Lower lobe of right lung (tissue), 2 donors: ENCODE data around the gene OCA2. TPM values are rescaled to one million over a fixed set of nuclear protein-coding genes. Genes with fewer than 3 reads are reported as not detected.
"Not testable (repeated sequence)": the region's sequence is repeated elsewhere in the genome, so short reads cannot be mapped to it uniquely, and the experiment has no call there.

Experiments used
- ATAC-seq, 2 donors: fragments of 200-7000 bp; cut with Tn5 transposase; one replicate each; pipeline ENCODE4 v1.9.1; 2020 to 2022; ENCODE audit warnings: mild to moderate bottlenecking in 2 of 2, moderate library complexity in 2 of 2
- DNase-seq: peaks from one replicate; pipeline ENCODE4 v3.0.0-alpha.2; 2020
- H3K27ac ChIP-seq: fragments of 200-600 bp; one replicate; pipeline ENCODE4 v1.8.0; 2022
- H3K27me3 ChIP-seq: fragments of 200-600 bp; one replicate; pipeline ENCODE4 v1.8.0; 2022; ENCODE audit warnings: low read depth
- H3K36me3 ChIP-seq: fragments of 200-600 bp; one replicate; pipeline ENCODE4 v1.8.0; 2022; ENCODE audit warnings: mild to moderate bottlenecking
- H3K4me1 ChIP-seq: fragments of 200-600 bp; one replicate; pipeline ENCODE4 v1.8.0; 2022
- H3K4me3 ChIP-seq: fragments of 200-600 bp; one replicate; pipeline ENCODE4 v1.8.0; 2022; ENCODE audit warnings: mild to moderate bottlenecking
- H3K9me3 ChIP-seq: fragments of 200-600 bp; one replicate; pipeline ENCODE4 v1.8.0; 2022
- CTCF ChIP-seq: fragments of 200-600 bp; IDR thresholded peaks from one replicate; pipeline ENCODE4 v1.8.0; 2022; ENCODE audit warnings: antibody characterized with exemption, mild to moderate bottlenecking
- intact Hi-C: fragments of 100-400 bp; cut with DNase I; formaldehyde crosslinking; loops from one replicate; pipeline ENCODE4 v1.11.0; 2022
- total RNA-seq: library from RNA; stranded (reverse); fragmentation: NEBNext Ultra II Directional; extraction: Animal tissue kit (Norgen Biotek cat#: 25700); gene quantifications from one replicate; pipeline ENCODE4 v1.2.1, GENCODE V29; 2021
- donor health status: DM: no; HTN: yes; CAD: no; lungs with severe emphysema.

OCA2 gene
- total RNA-seq, 1 donor from 2014 or later, result 1.2 TPM

DNA sequence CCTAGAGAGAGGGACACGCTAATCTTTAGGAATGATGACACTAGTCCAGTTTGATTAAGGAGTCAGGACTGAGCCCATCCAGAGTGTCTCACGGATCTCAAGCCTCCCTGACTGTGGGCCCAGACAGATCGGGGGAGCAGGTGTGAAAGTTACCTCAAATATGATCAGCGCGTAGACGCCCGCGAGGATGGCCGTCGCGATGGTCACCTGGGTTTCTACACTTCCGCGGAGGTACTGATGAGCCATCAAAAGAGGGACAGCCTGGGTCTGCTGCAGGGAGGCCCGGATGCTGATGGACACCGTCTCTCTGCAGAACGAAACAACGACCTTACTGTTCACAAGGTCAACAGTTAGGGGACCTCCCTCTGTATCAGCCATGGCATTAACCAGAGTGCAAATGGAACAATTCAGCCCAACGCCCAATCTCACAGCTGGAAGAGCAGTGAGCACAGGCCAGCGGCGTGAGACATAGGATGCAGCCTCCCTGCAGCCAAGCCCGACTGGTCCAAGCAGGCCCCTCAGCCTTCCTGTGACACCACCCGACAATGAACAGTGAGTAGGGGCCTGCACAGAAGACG lies 84.4 kb downstream of the OCA2 start:
- H3K9me3 ChIP-seq, result no peaks in the 10 kb centered on the region
- intact Hi-C loops, result no loop called here
- DNase-seq (no peak), ATAC-seq (no peak)
- TF ChIP-seq CTCF, result no peak
- no peak overlapping the region for H3K27ac ChIP-seq
- no peaks in the 10 kb centered on the region for H3K27me3 ChIP-seq
- no peaks in the 10 kb centered on the region for H3K36me3 ChIP-seq
- no peak overlapping the region for H3K4me3 ChIP-seq
- no peaks in the 10 kb centered on the region for H3K4me1 ChIP-seq

DNA sequence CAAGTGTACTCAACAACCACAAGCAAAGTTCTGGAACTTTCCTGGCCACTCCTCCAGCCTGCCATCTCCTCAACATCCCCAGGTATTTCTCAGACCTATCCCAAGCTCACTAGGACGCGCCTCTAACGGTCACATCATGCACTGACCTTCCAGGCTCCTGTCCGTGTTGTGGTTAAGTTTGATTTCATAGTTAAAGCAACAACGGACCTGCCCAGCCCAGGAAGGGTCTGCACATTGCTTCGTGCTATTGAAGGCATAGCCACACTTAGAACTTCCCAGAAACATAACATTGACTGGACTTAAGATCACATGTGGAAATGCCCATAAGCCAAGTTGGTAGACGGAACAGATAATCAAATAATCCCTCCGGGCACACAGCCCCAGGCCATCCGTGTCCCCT lies 85.1 kb downstream of the OCA2 start:
- intact Hi-C loops, result no loop called here
- Histone ChIP-seq H3K27me3 (no peaks in the 10 kb centered on the region), H3K4me1 (no peaks in the 10 kb centered on the region), H3K9me3 (no peaks in the 10 kb centered on the region), H3K36me3 (no peaks in the 10 kb centered on the region), H3K4me3 (no peak overlapping the region), H3K27ac (no peak overlapping the region)
- ATAC-seq, result no peak
- no peak for DNase-seq
- no peak for TF ChIP-seq CTCF

- Histone ChIP-seq H3K9me3 (no peaks in the 10 kb centered on the region), H3K27ac (no peak overlapping the region), H3K27me3 (no peaks in the 10 kb centered on the region), H3K4me3 (no peak overlapping the region), H3K36me3 (no peaks in the 10 kb centered on the region), H3K4me1 (no peaks in the 10 kb centered on the region)
- TF ChIP-seq CTCF, result no peak
- no peak for DNase-seq
- intact Hi-C loops, result no loop called here
- no peak for ATAC-seq
These were observed 85.6 kb downstream of the OCA2 start for GRCh38 chr15:28013480-28013879.

- ATAC-seq, result no peak
- no peak for DNase-seq
- H3K4me3 ChIP-seq, result no peak overlapping the region
These were observed 86.9 kb downstream of the OCA2 start for GRCh38 chr15:28012231-28012630.

GRCh38 chr15:28008175-28008574 lies 90.9 kb downstream of the OCA2 start:
- H3K27ac ChIP-seq, intact Hi-C loops, H3K4me1 ChIP-seq, ATAC-seq, H3K27me3 ChIP-seq, H3K36me3 ChIP-seq, H3K4me3 ChIP-seq, DNase-seq, H3K9me3 ChIP-seq: not testable (repeated sequence)

More at GRCh38 chr15:28012231-28012630, 86.9 kb downstream of the OCA2 start:
- H3K4me1 ChIP-seq, result no peaks in the 10 kb centered on the region
- H3K36me3 ChIP-seq, result no peaks in the 10 kb centered on the region
- no peaks in the 10 kb centered on the region for H3K9me3 ChIP-seq
- intact Hi-C loops, result no loop called here
- no peaks in the 10 kb centered on the region for H3K27me3 ChIP-seq
- TF ChIP-seq CTCF, result no peak
- no peak overlapping the region for H3K27ac ChIP-seq

GRCh38 chr15:28006116-28006905 lies 92.8 kb downstream of the OCA2 start:
- intact Hi-C loops, result no loop called here
- Histone ChIP-seq H3K4me3 (no peak overlapping the region), H3K27me3 (no peaks in the 10 kb centered on the region), H3K4me1 (no peaks in the 10 kb centered on the region), H3K36me3 (no peaks in the 10 kb centered on the region), H3K9me3 (no peaks in the 10 kb centered on the region), H3K27ac (no peak overlapping the region)
- TF ChIP-seq CTCF, result no peak
- ATAC-seq (no peak), DNase-seq (no peak)
